GM19238 (cell line): Measurements from ENCODE around the gene MBD4.
A peak's percentile ranks its signal among the peaks of the same experiment; 100 is the strongest.
"Not testable (repeated sequence)": the region's sequence is repeated elsewhere in the genome, so short reads cannot be mapped to it uniquely, and the experiment has no call there.

Experiments
- DNase-seq: peaks from one replicate; pipeline ENCODE4 v3.0.0; 2011; ENCODE audit warnings: low spot score; ENCODE audit not compliant: insufficient read length

The MBD4 gene

GRCh38 chr3:129432671-129433070, 7.1 kb downstream of the MBD4 start:
- no peak for DNase-seq

GRCh38 chr3:129432036-129432435, 7.7 kb downstream of the MBD4 start:
- no peak for DNase-seq

- DNase-seq, result no peak
These were observed 10.1 kb downstream of the MBD4 start for GRCh38 chr3:129429602-129430001.

GRCh38 chr3:129429080-129429451, 10.7 kb downstream of the MBD4 start:
- no peak for DNase-seq

GRCh38 chr3:129428376-129429079, 11.2 kb downstream of the MBD4 start, which contains the start of gene EFCAB12:
Gene EFCAB12, minus strand, starts transcription at chr3:129428636. Its CDS starts 148 bp downstream, at chr3:129428488.
- DNase-seq, result peak; percentile 73

- DNase-seq, result no peak
These were observed 11.8 kb downstream of the MBD4 start for GRCh38 chr3:129428007-129428375.

DNA sequence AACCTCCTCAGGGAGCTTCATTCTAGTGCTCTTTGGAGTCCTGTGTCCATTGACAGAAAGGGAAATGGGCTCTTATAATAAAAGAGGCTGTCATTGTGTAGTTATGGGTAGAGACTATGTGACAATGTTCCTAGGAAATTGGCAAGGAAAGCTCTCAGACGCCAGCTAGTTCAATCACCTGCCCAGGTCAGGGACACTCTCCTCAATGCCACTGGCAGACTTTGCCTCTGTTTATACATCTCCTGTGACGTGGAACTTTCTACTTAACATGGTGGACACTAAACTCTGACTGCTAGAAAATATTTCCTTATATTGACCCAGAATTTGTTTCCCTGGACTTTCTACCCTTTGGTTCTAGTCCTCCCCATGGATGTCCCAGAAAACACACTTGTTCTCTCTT, 14.1 kb downstream of the MBD4 start:
- DNase-seq, result no peak

DNA sequence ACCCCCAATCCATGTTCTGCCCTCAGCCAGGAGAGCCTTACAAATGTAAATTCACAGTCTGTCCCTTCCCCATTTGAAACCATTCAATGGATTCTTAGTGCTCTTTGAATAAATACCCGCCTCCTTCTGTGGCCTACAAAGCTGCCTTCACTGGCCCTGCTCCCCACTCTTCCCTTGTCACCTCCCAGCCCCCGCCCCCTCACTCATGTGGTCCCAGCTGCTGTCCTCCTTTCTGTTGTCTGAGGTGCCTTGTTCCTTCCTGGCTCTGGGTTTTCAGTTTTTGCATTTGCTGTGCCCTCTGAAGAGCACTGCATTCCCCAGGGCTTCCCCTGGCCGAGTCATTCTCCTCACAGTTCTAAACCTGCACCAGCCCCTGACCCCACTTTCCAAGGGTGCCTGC, 14.5 kb downstream of the MBD4 start:
- DNase-seq, result no peak

GRCh38 chr3:129424185-129424841, 15.4 kb downstream of the MBD4 start:
- DNase-seq, result no peak

GRCh38 chr3:129422897-129423296, 16.9 kb downstream of the MBD4 start:
- DNase-seq, result no peak

- DNase-seq, result no peak
These were observed 17.6 kb downstream of the MBD4 start for GRCh38 chr3:129421988-129422745.

GRCh38 chr3:129421236-129421883, 18.4 kb downstream of the MBD4 start:
- DNase-seq, result no peak

GRCh38 chr3:129419476-129419875, 20.3 kb downstream of the MBD4 start:
- DNase-seq, result no peak

DNA sequence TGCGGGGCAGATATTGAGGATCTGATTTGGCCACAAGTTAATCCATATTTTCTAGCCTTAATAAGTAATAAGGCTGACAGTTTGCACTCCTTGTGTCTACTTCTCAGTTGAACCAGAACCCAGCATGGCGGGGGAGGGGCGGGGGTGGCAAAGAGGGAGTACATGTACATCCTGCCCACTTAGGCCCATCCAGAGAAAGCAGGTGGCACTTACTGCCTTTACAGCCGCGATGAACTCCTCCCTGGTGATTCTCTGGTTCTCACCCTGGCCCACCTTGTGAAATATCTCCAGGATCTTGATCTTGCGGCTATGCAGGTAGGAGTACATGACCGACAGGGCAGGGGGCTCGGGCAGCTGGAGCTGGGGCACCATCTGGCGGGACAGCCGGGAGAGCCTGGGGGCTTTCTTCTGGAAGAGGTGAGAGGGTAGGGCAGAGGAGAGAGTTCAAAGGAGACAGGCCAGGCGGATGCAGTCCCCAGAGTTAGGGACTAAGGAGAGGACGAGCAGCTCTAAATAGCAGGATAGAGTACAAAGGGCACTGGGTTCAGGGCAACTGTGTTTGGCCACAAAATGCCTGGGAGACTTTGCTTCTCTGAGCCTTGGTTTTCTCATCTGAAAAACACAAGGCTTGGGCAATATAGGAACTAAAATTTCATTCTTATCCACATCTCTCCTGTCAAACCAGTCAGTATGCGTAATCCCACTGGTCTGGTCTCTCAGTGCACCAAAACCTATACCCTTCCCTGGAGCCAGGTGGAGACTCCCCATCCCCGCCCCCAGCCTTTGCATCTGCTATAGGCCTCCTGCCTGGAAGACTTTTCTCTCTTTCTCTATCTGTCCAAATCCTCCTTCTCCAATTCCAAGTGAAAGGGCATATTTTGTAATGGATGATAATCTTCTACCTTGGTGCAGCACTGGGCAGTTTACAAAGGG, 21.4 kb downstream of the MBD4 start:
- no peak for DNase-seq

DNA sequence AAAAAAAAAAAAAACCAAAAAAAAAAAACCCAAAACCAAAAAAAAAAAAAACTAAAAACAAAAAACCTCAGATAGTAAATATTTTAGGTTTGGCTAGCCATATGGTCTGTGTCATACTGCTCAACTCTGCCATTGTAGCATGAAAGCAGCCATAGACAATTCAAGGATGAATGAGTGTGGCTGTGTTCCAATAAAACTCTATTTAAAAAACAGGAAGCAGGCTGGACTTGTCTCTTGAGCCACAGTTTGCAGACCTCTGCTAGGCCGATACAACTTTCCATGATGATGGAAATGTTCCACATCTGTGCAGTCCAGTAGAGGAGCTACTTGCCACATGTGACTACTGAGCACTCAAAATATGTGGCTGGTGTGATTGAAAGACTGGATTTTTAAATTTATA, 22.4 kb downstream of the MBD4 start:
- no peak for DNase-seq

GRCh38 chr3:129416415-129416814, 23.3 kb downstream of the MBD4 start:
- DNase-seq, result no peak

DNA sequence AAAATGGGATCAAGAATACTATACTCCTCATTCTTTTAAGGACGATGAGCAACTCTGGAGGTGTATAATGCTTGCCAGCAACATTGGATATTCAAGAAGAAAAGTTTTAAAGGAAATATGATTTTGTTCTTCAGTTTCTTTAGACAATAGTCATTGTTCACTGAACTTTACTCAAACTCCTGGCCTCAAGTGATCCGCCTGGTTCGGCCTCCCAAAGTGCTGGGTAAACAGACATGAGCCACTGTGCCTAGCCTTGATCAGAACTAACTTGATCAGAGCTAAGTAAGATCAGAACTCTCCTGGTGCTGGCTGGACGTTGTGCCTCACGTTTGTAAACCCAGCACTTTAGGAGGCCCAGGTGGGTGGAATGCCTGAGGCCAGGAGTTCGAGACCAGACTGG, 23.9 kb downstream of the MBD4 start:
- DNase-seq, result no peak

DNA sequence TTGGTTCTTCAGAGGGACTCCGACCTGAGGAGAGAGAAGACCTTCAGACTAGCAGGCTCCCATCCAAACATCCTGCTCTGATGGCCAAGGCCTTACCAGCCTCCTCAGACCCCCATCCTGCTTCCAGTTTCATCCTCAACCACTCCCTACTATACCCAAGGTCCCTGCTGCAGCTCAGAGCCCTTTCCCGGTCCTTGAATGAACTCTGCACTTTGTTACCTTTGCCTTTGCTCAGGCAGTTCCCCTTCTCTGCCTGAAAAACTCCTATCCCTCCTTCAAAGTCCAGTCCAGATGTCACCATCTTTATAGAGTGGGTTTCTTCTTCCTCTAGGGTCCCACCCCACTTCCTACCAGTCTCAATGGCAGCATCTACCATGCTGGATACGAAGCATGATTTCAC, 24.4 kb downstream of the MBD4 start:
- DNase-seq, result no peak

DNA sequence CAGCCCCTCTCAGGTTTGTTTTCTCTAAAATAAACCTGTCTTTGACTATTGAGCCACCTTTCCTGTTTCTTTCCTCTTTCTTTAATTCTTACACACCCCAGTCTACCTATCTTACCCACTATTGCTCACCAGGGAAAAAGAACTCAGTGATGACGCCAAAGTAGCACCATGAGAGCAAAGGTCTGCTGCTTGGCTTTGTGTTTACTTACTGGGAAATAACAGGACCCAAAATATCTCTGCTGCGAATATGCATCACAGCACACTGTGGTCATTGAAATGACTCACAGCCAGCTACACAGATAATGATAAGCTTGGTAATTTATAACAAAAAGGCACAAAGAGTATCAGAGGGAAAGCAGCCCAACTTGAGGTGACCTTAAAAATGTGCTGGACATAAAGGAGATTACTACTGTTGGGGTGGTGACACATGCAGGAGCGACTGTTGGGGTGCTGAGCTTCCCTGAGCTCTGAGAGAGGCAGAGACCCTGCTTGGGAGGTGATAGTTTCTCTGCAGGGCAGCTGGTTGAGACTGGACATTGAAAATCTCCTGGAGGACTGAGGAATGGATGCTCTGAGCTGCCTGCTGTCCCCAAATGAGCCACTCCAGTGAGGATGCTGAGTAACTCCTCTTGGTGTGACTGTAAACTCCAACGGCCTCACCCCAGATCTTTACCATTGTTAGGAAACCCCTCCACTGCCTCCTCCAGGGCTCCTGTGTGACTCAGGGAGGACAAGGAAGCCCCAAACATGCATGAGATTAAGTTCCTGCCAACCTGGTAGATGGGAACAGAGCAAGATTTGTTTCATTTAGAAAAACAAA, 25.9 kb downstream of the MBD4 start:
- DNase-seq, result peak; percentile 30

- not testable (repeated sequence) for DNase-seq
These were observed 26.5 kb downstream of the MBD4 start for GRCh38 chr3:129413238-129413637.
